Activated naive CD8-positive, alpha-beta T cell treated with anti-CD3 and anti-CD28 coated beads, Interleukin-2, amount 50 U/mL, for 16 hours (primary cell): ENCODE results near the gene MYRFL.
"Not testable (repeated sequence)": the region's sequence is repeated elsewhere in the genome, so short reads cannot be mapped to it uniquely, and the experiment has no call there.

ENCODE experiments used
- DNase-seq: peaks from one replicate; pipeline ENCODE4 v3.0.0-alpha.2; 2020; ENCODE audit warnings: low read depth, low spot score

Gene MYRFL

DNA sequence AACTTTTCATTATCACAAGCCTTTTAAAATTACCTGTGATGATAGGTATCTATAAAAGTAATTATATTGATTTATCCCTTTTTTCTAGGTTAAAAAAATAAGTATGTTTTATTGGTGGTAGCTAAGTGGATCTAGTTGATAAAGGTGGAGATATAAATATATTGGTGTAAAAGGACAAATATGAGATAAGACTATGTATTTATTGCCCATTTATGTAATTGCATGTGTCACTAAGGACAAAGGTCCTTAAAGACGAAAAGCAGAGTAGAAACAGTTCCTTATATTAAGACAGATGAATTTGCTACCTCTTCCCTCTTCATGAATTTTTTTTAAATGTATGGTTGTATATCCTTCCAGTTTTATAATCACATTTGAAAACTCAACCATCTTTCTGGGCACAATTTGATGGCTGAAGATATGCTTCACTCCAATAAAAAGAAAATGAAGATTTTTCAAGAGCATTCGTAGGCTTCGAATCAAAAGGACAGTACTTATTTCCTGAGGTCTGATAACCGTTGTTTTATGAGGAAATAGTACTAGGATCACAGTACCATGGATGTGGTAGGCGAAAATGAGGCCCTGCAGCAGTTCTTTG is at the start of gene MYRFL:
MYRFL (plus strand) TSS at position 262 of the 595 bp plus-strand sequence; CDS start at position 553, 291 bp downstream.
- DNase-seq = no peak

DNA sequence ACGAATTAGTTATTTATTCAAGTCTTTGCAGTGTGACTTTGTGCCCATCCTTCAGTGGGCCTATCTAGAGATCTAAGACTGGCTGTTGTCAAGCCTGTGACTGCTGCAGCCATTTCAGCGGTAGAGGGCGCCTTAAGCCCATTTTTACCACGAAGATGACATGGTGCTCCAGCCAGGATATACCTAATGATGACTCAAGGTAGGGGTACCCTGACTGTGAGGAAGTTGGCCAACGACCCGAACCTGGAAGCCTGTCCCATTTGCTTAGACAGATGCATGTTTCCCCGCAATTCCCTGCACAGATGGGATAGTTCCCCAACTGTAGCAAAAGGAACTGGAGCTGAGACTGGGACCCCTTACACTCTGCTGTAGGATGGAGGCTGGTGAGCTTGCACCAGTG is 45.1 kb upstream of the MYRFL start:
- DNase-seq = no peak

DNA sequence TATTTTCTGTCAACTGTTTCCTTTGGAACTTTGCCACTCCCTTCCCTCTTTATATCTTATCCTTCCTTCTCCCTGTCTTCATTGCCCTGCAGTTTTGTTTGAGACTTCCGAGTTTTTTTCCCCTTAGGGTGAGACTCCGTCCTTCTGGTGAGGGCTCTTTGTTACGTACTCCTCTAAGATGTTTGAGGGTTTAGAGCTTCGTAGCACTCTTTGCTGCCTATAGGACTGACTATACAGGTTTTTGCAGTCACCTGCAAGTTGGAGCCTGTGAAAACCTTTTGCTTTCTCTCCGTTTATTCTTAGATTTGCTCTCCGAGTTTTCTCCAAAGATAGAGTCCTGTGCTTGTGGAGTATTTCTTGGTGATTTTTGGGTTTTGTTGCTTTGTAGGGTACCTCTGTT is 41.7 kb upstream of the MYRFL start:
- DNase-seq = no peak

DNA sequence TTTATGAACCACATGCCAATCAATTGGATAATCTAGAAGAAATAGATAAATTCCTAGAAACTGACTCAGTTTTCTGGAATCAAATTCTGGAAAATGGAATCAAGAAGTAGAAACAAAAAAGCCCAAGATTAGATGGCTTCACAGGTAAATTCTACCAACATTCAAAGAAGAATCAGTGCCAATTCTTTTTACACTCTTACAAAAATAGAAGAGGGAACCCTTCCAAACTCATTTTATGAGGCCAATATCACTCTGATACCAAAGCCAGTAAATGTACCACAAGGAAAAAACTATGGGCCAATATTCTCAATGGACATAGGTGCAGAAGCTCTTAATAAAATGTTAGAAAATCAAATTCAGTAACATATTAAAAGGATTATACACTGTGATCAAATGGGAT is 35.7 kb upstream of the MYRFL start:
- DNase-seq = no peak

DNA sequence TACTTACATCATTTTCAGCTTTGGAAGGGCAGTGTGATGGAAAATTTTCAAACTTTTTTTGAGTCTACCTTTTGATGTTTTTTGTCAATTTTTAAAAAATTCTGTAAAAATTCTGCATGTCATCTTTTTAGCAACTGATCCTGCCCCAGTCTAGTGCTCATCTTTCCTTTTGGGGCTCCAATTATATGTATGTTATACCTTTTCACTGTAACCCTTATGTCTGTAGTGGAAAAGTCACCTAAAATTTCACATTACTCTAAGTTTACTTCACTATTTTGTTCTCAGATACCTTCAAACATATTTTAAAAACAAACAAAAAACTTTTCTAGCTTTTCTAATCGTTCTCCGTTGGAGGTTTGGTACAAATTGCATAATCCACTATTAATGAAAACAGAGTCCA is 32.5 kb upstream of the MYRFL start:
- no peak for DNase-seq

DNA sequence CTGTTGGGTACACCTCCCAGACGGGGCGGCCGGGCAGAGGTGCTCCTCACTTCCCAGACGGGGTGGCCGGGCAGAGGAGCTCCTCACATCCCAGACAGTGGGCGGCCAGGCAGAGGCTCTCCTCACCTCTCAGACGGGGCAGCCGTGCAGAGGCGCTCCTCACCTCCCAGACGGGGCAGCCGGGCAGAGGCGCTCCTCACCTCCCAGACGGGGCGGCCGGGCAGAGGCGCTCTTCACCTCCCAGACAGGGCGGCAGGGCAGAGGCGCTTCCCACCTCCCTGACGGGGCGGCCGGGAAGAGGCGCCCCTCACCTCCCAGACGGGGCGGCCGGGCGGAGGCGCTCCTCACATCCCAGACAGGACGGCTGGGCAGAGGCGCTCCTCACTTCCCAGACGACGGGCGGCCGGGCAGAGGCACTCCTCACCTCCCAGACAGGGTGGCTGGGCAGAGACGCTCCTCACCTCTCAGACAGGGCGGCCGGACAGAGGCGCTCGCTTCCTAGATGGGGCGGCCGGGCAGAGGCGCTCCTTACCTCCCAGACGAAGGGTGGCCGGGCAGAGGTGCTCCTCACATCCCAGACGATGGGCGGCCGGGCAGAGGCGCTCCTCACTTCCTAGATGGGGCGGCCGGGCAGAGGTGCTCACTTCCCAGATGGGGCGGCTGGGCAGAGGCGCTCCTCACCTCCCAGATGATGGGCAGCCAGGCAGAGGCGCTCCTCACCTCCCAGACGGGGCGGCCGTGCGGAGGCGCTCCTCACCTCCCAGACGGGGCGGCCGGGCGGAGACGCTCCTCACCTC is 17.7 kb upstream of the MYRFL start:
- DNase-seq = not testable (repeated sequence)

DNA sequence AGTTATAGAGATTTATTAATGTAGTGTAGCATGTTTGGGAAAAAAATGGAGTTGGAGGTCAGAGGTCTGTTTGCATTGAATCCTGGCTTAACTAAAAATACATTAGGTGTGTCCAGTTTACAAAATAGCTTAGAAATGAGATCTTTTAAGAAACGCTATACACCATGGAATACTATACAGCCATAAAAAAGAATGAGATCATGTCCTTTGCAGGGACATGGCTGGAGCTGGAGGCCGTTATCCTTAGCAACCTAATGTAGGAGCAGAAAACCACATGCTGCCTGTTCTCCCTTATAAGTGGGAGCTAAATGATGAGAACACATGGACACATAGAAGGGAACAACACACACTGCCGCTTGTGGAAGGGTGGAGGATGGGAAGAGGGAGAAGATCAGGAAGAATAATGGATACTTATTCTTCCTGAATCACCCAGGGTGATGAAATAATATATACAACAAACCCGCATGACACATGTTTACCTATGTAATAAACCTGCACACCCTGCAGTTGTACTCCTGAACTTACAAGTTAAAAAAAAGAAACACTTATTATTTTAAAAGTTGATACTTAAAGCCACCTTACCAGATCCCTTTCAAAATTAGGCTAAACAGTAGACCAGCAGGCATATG is 14.0 kb upstream of the MYRFL start:
- no peak for DNase-seq

DNA sequence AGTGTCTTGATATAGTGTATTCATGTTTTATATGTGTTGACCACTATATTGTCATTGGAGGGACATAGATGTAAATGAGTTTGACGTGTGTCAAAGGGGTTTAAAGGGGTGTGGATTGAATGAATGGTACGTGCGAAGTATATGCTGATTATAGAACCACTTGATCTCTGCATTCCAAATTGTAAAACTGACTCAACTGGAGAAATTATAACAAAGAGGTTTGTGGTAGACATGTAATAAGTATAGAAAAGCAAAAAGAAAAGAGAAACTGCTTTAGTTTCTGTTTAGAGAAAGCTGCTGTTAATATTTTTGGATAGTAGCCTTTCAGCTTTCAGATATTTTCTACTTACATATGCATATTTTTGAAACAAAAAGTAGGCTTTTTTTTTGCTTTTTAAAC is 8.9 kb upstream of the MYRFL start:
- no peak for DNase-seq

DNA sequence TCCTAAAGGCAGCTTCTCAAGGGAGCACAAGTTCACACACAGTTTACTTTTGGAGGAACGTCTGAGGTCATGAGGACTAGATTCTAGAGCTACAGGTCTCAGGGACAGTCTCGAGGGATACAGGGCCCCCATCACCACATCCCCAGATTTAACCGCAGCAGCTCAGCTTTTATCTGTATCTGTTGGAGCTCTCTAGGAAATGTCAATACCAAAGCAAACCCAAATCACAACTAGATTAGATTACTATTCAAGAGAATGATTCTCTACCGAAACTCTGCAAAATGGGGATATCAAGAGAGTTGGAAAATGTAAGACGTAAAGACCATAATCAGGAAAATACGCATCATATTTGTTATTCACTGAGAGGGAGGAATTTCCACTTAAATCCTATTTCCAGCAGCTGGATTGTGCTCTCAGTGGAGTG is 4.0 kb upstream of the MYRFL start:
- no peak for DNase-seq

DNA sequence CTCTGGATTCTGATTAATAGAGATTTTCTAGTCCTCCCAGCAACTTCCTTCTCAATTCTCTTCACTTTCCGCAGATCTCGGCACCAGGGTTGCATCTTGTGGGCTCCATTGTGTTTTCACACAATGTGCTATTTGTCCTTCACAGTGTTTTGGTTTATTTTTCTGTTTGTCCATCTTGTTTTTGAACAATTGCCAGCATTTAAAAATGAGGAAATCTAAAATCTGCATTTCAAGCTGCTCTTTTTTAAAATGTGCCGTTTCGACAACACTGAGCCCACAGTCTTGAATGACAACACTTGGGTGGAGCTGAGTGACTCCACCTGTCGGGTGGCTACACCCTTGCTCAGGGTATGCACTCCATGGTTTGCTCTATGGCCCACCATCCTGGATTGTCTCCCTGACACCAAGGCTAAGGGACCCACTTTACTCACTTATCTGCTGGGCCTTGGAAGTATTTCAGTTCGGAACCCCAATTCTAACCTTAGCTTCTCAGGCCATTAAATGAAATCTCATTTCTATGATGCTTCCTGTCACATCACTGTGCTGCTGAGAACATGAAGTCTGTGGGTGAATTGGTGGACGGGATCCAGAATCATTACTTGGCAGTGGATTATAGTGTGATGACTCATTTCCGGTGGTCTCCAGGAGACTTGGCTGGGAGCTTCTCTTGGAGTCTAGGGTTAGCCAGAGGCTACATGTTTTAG is 3.4 kb upstream of the MYRFL start:
- DNase-seq = no peak

DNA sequence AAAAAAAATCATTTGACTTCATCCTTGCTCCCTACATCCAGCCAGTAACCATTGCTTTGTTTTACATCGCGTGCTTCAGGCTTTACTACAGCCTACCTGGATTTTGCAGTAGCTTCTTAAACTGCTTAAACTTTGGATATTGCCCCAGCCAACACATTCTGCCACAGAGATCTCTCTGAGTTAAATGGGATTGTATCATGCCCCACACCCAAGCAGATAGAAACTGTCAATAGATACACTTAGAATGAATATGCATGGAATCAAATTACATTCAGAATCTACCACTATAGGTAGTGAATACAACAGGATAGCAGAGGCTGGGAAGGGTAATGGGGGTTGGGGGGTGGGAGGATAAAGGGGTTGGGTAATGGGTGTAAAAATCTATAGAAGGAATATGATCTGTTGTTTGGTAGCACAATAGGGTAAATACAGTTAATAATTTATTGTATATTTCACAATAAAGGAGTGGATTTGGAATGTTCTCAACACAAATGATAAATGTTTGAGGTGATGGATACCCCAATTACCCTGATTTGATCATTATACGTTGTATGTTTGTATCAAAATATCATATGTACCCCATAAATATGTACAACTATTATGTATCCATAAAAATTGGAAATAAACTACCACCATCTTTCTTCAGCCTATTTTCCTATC is 2.7 kb upstream of the MYRFL start:
- DNase-seq = no peak

DNA sequence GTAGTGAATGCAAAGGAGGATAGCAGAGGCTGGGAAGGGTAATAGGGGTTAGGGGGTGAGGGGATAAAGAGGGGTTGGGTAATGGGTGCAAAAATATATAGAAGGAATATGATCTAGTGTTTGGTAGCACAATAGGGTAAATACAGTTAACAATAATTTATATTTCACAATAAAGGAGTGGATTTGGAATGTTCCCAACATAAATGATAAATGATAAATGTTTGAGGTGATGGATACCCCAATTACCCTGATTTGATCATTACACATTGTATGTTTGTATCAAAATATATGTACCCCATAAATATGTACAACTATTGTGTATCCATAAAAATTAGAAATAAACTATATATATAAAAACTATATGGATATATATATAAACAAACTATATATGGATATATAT is 999 bp upstream of the MYRFL start:
- no peak for DNase-seq

DNA sequence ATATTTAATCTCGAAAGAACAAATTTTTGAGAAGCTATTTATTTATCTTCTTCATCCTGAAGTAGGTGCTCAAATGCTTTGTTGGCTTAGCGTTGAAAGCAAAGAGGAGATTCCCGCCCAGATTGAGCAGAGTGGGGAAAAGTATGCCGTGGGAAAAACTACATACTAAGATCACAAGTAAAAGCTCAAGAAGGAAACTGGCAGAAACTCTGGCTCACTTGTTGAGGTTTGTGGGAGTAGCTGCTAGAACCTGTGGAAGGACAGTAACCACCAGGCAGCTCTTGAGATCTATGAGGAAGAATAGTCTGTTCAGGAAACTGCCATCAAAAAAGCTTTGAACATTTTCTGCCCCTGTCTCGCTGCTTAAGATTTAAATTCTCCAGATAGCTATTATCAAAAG is 3.9 kb downstream of the MYRFL start:
- no peak for DNase-seq

DNA sequence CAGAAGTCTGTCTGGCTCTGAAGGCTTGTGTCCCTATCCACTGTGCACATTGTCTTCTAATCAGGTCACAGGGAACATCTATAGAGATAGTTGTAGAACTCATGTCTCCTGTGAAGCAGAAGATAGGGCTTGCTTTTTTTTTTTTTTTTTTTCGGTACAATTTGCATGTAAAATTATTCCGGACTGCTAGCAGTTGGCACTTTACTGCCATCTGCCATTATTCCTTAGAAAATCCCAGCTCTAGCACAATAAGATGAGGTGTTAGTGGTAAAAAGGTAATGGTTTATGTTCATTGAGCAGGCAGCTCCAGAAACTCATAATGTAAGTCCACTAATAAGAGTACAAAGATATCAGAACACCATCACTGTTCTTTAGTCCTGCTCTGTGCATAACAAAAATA is 8.7 kb downstream of the MYRFL start:
- no peak for DNase-seq

DNA sequence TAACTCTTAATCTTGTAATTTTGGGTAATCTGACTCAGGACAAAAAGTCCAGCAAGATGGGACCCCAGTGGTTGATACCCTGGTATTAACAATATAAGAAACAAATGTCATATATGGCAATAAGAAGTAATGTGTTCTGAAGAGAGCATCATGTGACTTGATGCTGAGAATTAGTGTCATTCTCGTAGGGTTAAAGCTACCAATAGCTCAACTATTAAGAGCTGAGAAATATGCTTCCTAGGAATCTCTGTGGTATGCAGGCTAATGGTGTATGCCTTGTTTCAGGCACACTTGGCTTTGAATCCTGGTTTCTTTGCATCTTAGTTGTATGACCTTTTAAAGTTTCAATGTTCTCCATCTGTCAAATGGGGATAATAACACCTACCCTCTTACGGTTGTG is 9.1 kb downstream of the MYRFL start:
- no peak for DNase-seq

DNA sequence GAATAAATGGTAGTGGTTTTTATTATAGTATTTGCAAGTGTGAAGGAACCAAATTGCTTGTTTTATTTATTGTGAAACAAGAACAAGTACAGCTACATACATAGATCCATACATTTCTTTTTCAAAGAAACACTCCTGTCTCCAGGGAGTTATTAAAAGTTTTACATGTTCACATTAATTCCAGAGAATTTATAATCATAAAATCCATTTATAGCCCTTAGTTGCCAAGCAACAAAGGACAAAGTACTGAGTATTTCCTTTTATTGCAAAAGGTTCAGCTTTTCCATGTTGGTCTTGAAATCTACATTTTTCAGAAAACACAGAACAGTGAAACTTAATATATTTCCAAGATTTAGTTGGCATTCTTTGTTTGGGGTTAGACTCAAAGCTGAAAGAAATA is 9.5 kb downstream of the MYRFL start:
- no peak for DNase-seq

DNA sequence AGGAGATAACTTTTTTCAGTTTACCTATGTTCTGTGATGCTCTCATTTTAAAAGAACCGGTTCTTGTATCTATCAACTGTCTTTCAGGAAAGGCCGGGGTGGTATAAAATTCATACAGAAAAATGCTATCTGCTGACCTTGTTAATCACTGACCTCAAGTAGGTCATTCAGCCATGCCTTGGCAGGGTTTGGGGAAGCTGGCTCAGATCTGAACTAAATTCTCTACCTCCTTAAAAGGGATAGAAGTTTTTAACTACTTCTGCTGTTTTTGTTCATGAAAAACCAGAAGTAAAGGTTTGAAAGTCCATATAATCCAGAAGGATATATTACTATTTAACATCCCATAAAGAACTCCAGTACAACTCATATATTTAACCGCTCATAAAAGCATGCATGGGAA is 10.1 kb downstream of the MYRFL start:
- DNase-seq = no peak

DNA sequence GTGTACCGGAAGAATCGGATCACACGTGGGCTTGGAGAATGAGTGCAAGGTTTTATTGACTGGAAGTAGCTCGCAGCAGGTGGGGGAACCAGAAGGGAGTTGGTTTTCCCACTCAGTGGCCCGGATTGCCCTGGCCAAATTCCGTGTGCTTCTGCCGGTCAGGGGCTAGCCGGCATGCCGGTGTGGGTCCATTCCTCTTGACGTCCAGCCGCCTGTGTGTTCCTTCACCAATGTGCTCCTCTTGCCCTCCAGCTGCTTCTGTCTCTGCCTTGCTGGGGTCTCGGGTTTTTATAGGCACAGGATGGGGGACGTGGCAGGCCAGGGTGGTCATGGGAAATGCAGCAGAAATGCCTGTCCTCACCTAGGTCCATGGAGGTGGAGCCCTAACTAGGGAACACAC is 11.0 kb downstream of the MYRFL start:
- DNase-seq = no peak

DNA sequence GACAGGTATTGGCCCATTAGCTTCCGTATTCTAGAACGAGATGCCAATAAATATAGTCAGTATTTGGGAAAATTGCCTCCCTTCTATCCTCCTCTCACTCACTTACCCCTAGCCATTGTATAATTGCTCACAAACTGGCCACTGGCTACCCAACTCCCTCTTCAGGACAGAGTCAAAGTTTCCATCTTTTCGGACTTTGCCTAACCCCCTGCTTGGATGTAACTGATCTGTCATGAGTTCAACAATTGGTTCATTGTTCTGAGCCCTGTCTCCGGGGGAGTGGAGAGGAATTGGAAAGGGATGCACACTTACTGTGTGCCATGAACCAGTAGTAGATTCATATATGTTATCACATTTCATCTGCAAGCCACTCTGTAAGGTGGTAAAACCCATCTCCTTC is 12.2 kb downstream of the MYRFL start:
- DNase-seq = no peak

DNA sequence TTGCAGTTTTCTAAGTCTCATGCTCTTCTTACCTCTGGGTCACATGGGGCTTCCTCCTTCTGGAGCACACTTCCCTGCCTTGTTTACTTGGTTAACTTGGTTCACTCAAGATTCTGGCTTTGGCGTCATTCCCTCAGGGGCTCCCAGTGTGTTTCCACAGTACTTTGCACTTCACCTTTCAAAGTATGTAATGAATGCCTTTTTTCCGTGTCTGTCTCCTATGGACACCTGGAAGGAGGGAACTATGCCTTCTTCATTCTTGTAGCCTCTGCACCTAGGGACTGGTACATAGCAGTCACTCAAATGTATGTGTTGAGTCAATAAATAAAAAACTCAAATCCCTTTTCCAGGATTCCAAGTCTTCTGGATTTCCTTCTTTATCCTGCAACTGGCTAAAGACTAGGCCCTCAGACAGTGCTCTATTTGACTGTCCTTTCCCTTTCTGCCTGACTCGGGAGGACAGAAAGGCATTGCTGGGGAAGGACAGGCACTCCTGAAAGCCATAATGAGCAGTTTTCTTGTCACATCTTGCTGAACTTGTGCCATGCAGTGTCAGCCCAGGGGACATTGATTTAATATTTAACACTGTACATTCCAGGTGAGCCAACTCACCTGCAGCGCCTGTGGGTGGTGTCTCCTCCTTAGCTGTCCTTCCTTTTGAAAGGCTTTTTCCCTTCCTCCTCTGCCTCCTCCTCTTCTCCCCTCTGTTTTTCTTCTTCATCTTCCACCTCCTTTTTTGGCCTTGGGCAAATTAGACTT is 12.8 kb downstream of the MYRFL start:
- no peak for DNase-seq

DNA sequence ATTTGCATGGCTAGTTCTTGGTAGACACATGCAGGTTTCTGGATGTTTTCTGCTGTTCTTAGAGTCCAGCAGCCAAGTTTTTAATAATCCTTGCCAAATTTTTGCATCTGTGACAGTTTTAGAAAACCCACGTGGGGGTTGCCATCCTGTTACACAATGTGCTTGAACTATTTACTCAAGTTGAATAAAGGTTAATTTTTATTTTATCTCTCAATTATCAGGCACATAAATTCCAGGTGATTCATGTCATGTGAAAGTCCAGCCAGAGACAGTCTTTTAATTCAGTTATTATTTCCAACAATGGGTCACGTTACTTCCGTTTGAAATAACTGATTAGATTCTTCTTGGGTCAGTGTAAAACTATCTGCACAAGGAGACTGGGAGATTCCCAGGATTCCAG is 15.7 kb downstream of the MYRFL start:
- DNase-seq = no peak
